ENCODE data around the gene TPRKB. TPM values are rescaled to one million over a fixed set of nuclear protein-coding genes. Genes with fewer than 3 reads are reported as not detected.
"Not testable (repeated sequence)": the region's sequence is repeated elsewhere in the genome, so short reads cannot be mapped to it uniquely, and the experiment has no call there.

Gene TPRKB
- total RNA-seq, 1 experiment from 2014 or later, result 42.1 TPM

GRCh38 chr2:73698101-73698500 is 39.0 kb downstream of the TPRKB start:
- ChIA-PET POLR2A (no interaction called here), CTCF (no interaction called here)
- Histone ChIP-seq H3K27me3 (replicated peaks; ENCODE audit: control insufficient read depth, insufficient read depth, low read length) (no peaks in the 10 kb centered on the region), H3K9me3 (no peaks in the 10 kb centered on the region), H3K36me3 (ENCODE audit: control insufficient read depth, insufficient read depth, low read length) (no peaks in the 10 kb centered on the region), H3K4me3 (ENCODE audit: low read depth, low read length) (no peak overlapping the region), H3K4me1 (peaks cover 3% of the 10 kb centered on the region; the same call in 1 of the 2 replicates)
- DNase-seq, result no peak
- H3K9me3 Mint-ChIP-seq (ENCODE audit: unreplicated experiment), result no peaks in the 10 kb centered on the region
- H3K27me3 Mint-ChIP-seq (ENCODE audit: insufficient read depth, unreplicated experiment), result peaks cover 2% of the 10 kb centered on the region
- H3K4me1 Mint-ChIP-seq (ENCODE audit: low read depth, unreplicated experiment), result no peaks in the 10 kb centered on the region
- no TSS peak for BruUV-seq (replicated peaks)
- no peak for TF ChIP-seq CTCF (IDR thresholded peaks at IDR 0.05; ENCODE audit: insufficient read depth in 1 of 2, low read depth in 1 of 2, low read length in 1 of 2, severe bottlenecking in 1 of 2, unreplicated experiment in 1 of 2)
- H3K4me3 Mint-ChIP-seq (ENCODE audit: unreplicated experiment), result no peak overlapping the region
- H3K36me3 Mint-ChIP-seq (ENCODE audit: insufficient read depth, unreplicated experiment), result no peaks in the 10 kb centered on the region
- no peak overlapping the region for H3K27ac Mint-ChIP-seq (ENCODE audit: unreplicated experiment)
- intact Hi-C loops (cut with micrococcal nuclease; ENCODE audit: unreplicated experiment), result no loop called here

- Mint-ChIP-seq H3K4me1 (ENCODE audit: low read depth, unreplicated experiment) (no peaks in the 10 kb centered on the region), H3K27ac (ENCODE audit: unreplicated experiment) (no peak overlapping the region), H3K27me3 (ENCODE audit: insufficient read depth, unreplicated experiment) (no peaks in the 10 kb centered on the region), H3K4me3 (ENCODE audit: unreplicated experiment) (no peak overlapping the region), H3K9me3 (ENCODE audit: unreplicated experiment) (no peaks in the 10 kb centered on the region), H3K36me3 (ENCODE audit: insufficient read depth, unreplicated experiment) (no peaks in the 10 kb centered on the region)
- BruUV-seq (replicated peaks), result no TSS peak
- ChIA-PET CTCF (no interaction called here), POLR2A (no interaction called here)
- H3K4me1 ChIP-seq, result peaks cover 3% of the 10 kb centered on the region; the same call in 1 of the 2 replicates
- no peaks in the 10 kb centered on the region for H3K9me3 ChIP-seq
- TF ChIP-seq CTCF (IDR thresholded peaks at IDR 0.05; ENCODE audit: insufficient read depth in 1 of 2, low read depth in 1 of 2, low read length in 1 of 2, severe bottlenecking in 1 of 2, unreplicated experiment in 1 of 2), result no peak
- no peaks in the 10 kb centered on the region for H3K36me3 ChIP-seq (ENCODE audit: control insufficient read depth, insufficient read depth, low read length)
- intact Hi-C loops (cut with micrococcal nuclease; ENCODE audit: unreplicated experiment), result no loop called here
- H3K4me3 ChIP-seq (ENCODE audit: low read depth, low read length), result no peak overlapping the region
- no peaks in the 10 kb centered on the region for H3K27me3 ChIP-seq (replicated peaks; ENCODE audit: control insufficient read depth, insufficient read depth, low read length)
- no peak for DNase-seq
These were observed 39.5 kb downstream of the TPRKB start for GRCh38 chr2:73697606-73698005.

GRCh38 chr2:73696985-73697384 is 40.2 kb downstream of the TPRKB start:
- H3K27ac Mint-ChIP-seq (ENCODE audit: unreplicated experiment); H3K27me3 Mint-ChIP-seq (ENCODE audit: insufficient read depth, unreplicated experiment); H3K4me1 ChIP-seq; DNase-seq; H3K4me3 ChIP-seq (ENCODE audit: low read depth, low read length); H3K27me3 ChIP-seq (replicated peaks; ENCODE audit: control insufficient read depth, insufficient read depth, low read length); POLR2A ChIA-PET; H3K9me3 Mint-ChIP-seq (ENCODE audit: unreplicated experiment); H3K4me3 Mint-ChIP-seq (ENCODE audit: unreplicated experiment); CTCF ChIA-PET; H3K36me3 Mint-ChIP-seq (ENCODE audit: insufficient read depth, unreplicated experiment); intact Hi-C loops (cut with micrococcal nuclease; ENCODE audit: unreplicated experiment); H3K9me3 ChIP-seq; H3K4me1 Mint-ChIP-seq (ENCODE audit: low read depth, unreplicated experiment); H3K36me3 ChIP-seq (ENCODE audit: control insufficient read depth, insufficient read depth, low read length); BruUV-seq (replicated peaks): not testable (repeated sequence)

DNA sequence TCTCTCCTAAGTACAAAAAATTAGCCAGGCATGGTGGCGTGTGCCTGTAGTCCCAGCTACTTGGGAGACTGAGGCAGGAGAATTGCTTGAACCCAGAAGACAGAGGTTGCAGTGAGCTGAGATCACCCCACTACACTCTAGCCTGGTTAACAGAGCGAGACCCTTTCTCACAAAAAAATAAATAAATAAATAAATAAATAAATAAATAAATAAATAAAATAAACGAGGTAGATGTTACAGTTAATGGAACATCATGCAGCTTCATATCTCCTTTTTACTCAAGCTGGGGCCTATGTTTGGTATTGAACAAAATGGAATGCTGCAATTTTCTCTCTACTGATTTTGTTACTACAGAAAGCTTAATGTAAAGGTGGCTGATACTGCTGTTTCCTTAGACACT is 40.6 kb downstream of the TPRKB start:
- DNase-seq; H3K4me1 Mint-ChIP-seq (ENCODE audit: low read depth, unreplicated experiment); CTCF ChIA-PET; H3K4me1 ChIP-seq; H3K36me3 ChIP-seq (ENCODE audit: control insufficient read depth, insufficient read depth, low read length); H3K27ac Mint-ChIP-seq (ENCODE audit: unreplicated experiment); H3K27me3 Mint-ChIP-seq (ENCODE audit: insufficient read depth, unreplicated experiment); BruUV-seq (replicated peaks); H3K9me3 ChIP-seq; H3K9me3 Mint-ChIP-seq (ENCODE audit: unreplicated experiment); intact Hi-C loops (cut with micrococcal nuclease; ENCODE audit: unreplicated experiment); H3K36me3 Mint-ChIP-seq (ENCODE audit: insufficient read depth, unreplicated experiment); H3K4me3 Mint-ChIP-seq (ENCODE audit: unreplicated experiment); H3K4me3 ChIP-seq (ENCODE audit: low read depth, low read length); POLR2A ChIA-PET; H3K27me3 ChIP-seq (replicated peaks; ENCODE audit: control insufficient read depth, insufficient read depth, low read length): not testable (repeated sequence)
